ENCODE data around the gene EBF4. TPM values are rescaled to one million over a fixed set of nuclear protein-coding genes. Genes with fewer than 3 reads are reported as not detected.
A peak's percentile ranks its signal among the peaks of the same experiment; 100 is the strongest.

Gene EBF4, protein sequence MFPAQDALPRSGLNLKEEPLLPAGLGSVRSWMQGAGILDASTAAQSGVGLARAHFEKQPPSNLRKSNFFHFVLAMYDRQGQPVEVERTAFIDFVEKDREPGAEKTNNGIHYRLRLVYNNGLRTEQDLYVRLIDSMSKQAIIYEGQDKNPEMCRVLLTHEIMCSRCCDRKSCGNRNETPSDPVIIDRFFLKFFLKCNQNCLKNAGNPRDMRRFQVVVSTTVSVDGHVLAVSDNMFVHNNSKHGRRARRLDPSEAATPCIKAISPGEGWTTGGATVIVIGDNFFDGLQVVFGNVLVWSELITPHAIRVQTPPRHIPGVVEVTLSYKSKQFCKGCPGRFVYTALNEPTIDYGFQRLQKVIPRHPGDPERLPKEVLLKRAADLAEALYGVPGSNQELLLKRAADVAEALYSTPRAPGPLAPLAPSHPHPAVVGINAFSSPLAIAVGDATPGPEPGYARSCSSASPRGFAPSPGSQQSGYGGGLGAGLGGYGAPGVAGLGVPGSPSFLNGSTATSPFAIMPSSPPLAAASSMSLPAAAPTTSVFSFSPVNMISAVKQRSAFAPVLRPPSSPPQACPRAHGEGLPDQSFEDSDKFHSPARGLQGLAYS
- 10.3 and 13.2 TPM in 2 replicates for polyA plus RNA-seq
- 8.0 and 9.1 TPM in 2 replicates for polyA minus RNA-seq

DNA sequence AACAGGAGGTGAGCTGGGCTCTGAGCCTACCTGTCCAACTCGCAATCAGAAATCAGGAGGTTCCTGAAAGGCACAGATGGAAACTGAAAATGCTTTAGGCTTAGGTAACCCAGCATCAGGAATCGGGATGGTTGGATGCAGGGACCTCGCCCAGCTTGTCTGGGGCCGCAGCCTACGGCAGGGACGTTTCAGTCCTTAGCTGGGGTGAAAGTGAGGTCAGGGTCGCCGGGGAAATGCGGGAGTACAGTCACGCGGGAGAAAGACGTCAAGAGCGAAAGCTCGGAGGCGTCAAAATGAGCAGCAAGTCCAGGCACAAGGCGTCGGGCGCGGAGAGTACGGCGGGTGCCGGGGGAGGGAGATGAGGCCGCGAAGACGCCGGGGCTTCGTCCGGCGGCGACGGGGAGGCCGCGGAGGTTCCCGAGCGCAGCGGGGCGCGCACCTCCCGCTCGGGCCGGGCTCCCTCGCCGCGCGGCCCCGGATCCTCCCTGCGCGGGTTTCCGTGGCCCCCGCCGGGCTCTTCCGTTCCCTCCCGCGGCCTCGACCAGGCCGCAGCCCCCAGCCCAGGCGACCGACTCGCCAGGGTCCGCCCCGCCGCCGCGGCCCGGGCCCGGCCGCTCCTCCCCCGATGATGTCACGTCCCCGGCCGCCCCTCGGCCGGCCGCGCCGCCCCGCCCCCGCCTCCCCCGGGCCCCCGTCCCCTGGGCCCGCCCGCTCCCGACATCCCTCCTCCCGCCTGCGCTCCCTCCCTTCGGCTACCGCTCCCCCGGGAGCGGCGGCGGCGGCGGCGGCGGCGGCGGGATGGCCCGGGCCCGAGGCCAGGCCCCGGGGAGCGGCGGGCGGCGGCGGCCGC is at the start of gene EBF4:
Gene EBF4, plus strand, starts transcription at position 745 of the 850 bp plus-strand sequence. CDS start 866 bp downstream, outside the sequence.
- H3K36me3 ChIP-seq (ENCODE audit: insufficient read depth, low read length): no peaks in the 10 kb centered on the region
- peaks cover 42% of the 10 kb centered on the region for H3K27me3 ChIP-seq (ENCODE audit: insufficient read depth, low read depth, low read length)
- H3F3A ChIP-seq (ENCODE audit: insufficient read depth, low read length, poor library complexity, severe bottlenecking): no peaks in the 10 kb centered on the region
- H3K9me2 ChIP-seq (ENCODE audit: insufficient read depth, low read length): no peaks in the 10 kb centered on the region
- H3K9me3 ChIP-seq (ENCODE audit: low read length): no peaks in the 10 kb centered on the region
- H4K20me1 ChIP-seq (ENCODE audit: insufficient read depth): no peaks in the 10 kb centered on the region
- H2AFZ ChIP-seq (ENCODE audit: low read depth, low read length): peak within 1 kb of the TSS; percentile 56
- H3K4me3 ChIP-seq (ENCODE audit: low read length): peak within 1 kb of the TSS; percentile 70
- TF ChIP-seq EP300 (conservative IDR thresholded peaks at IDR 0.05; ENCODE audit: poor library complexity, severe bottlenecking) (no peak), RAD21 (conservative IDR thresholded peaks at IDR 0.05) (no peak), TAF1 (IDR thresholded peaks at IDR 0.05; ENCODE audit: low read depth) (no peak), POLR2AphosphoS5 (IDR thresholded peaks at IDR 0.05) (peak; percentile 55), EZH2 (IDR thresholded peaks at IDR 0.05; ENCODE audit: borderline replicate concordance, insufficient read depth, low read length, poor library complexity, severe bottlenecking) (no peak), MXI1 (conservative IDR thresholded peaks at IDR 0.05; ENCODE audit: poor library complexity, severe bottlenecking) (peak; percentile 16), SMC3 (conservative IDR thresholded peaks at IDR 0.05; ENCODE audit: poor library complexity) (no peak)
- TF ChIP-seq, protein P1, sequence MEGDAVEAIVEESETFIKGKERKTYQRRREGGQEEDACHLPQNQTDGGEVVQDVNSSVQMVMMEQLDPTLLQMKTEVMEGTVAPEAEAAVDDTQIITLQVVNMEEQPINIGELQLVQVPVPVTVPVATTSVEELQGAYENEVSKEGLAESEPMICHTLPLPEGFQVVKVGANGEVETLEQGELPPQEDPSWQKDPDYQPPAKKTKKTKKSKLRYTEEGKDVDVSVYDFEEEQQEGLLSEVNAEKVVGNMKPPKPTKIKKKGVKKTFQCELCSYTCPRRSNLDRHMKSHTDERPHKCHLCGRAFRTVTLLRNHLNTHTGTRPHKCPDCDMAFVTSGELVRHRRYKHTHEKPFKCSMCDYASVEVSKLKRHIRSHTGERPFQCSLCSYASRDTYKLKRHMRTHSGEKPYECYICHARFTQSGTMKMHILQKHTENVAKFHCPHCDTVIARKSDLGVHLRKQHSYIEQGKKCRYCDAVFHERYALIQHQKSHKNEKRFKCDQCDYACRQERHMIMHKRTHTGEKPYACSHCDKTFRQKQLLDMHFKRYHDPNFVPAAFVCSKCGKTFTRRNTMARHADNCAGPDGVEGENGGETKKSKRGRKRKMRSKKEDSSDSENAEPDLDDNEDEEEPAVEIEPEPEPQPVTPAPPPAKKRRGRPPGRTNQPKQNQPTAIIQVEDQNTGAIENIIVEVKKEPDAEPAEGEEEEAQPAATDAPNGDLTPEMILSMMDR (IDR thresholded peaks at IDR 0.05; ENCODE audit: poor library complexity, severe bottlenecking): no peak
- TF ChIP-seq, protein P2, sequence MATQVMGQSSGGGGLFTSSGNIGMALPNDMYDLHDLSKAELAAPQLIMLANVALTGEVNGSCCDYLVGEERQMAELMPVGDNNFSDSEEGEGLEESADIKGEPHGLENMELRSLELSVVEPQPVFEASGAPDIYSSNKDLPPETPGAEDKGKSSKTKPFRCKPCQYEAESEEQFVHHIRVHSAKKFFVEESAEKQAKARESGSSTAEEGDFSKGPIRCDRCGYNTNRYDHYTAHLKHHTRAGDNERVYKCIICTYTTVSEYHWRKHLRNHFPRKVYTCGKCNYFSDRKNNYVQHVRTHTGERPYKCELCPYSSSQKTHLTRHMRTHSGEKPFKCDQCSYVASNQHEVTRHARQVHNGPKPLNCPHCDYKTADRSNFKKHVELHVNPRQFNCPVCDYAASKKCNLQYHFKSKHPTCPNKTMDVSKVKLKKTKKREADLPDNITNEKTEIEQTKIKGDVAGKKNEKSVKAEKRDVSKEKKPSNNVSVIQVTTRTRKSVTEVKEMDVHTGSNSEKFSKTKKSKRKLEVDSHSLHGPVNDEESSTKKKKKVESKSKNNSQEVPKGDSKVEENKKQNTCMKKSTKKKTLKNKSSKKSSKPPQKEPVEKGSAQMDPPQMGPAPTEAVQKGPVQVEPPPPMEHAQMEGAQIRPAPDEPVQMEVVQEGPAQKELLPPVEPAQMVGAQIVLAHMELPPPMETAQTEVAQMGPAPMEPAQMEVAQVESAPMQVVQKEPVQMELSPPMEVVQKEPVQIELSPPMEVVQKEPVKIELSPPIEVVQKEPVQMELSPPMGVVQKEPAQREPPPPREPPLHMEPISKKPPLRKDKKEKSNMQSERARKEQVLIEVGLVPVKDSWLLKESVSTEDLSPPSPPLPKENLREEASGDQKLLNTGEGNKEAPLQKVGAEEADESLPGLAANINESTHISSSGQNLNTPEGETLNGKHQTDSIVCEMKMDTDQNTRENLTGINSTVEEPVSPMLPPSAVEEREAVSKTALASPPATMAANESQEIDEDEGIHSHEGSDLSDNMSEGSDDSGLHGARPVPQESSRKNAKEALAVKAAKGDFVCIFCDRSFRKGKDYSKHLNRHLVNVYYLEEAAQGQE (IDR thresholded peaks at IDR 0.05; ENCODE audit: borderline replicate concordance): no peak
- H3K79me2 ChIP-seq (replicated peaks; ENCODE audit: insufficient read depth, low read length): no peaks in the 10 kb centered on the region
- H3K9ac ChIP-seq (ENCODE audit: low read length): peak within 1 kb of the TSS; percentile 68
- peak within 1 kb of the TSS; percentile 6 for H3K27ac ChIP-seq (ENCODE audit: low read length)
- peak within 1 kb of the TSS; percentile 41 for H3K4me2 ChIP-seq (ENCODE audit: low read length)

DNA sequence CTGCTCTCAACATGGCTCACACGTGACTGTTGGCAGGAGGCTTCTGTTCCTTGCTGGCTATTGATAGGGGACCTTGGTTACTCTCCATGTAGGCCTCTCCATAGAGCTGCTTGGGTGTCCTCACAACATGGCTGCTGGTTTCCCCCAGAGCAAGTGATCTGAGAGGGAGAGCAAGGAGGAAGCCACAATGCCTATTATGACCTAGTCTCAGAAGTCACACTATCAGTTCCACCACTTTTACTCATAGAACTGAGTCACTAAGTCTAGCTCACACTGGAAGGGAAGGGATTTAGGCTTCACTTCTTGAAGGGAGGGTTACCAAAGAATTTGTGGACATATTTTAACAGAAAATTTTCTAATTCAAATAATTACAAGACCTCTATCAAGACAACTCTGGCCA is 48.9 kb upstream of the EBF4 start:
- no peak overlapping the region for H3K4me2 ChIP-seq (ENCODE audit: low read length)
- H3F3A ChIP-seq (ENCODE audit: insufficient read depth, low read length, poor library complexity, severe bottlenecking): no peaks in the 10 kb centered on the region
- H3K36me3 ChIP-seq (ENCODE audit: insufficient read depth, low read length): no peaks in the 10 kb centered on the region
- H4K20me1 ChIP-seq (ENCODE audit: insufficient read depth): no peaks in the 10 kb centered on the region
- H3K27ac ChIP-seq (ENCODE audit: low read length): no peak overlapping the region
- no peaks in the 10 kb centered on the region for H3K79me2 ChIP-seq (replicated peaks; ENCODE audit: insufficient read depth, low read length)
- H3K4me3 ChIP-seq (ENCODE audit: low read length): no peak overlapping the region
- no peaks in the 10 kb centered on the region for H3K9me2 ChIP-seq (ENCODE audit: insufficient read depth, low read length)
- no peaks in the 10 kb centered on the region for H3K9me3 ChIP-seq (ENCODE audit: low read length)
- H2AFZ ChIP-seq (ENCODE audit: low read depth, low read length): no peak overlapping the region
- TF ChIP-seq, protein P1 (IDR thresholded peaks at IDR 0.05; ENCODE audit: poor library complexity, severe bottlenecking): no peak
- TF ChIP-seq EZH2 (IDR thresholded peaks at IDR 0.05; ENCODE audit: borderline replicate concordance, insufficient read depth, low read length, poor library complexity, severe bottlenecking) (no peak), EP300 (conservative IDR thresholded peaks at IDR 0.05; ENCODE audit: poor library complexity, severe bottlenecking) (no peak), MXI1 (conservative IDR thresholded peaks at IDR 0.05; ENCODE audit: poor library complexity, severe bottlenecking) (no peak), POLR2AphosphoS5 (IDR thresholded peaks at IDR 0.05) (no peak), SMC3 (conservative IDR thresholded peaks at IDR 0.05; ENCODE audit: poor library complexity) (no peak), RAD21 (conservative IDR thresholded peaks at IDR 0.05) (no peak), TAF1 (IDR thresholded peaks at IDR 0.05; ENCODE audit: low read depth) (no peak)
- TF ChIP-seq, protein P2 (IDR thresholded peaks at IDR 0.05; ENCODE audit: borderline replicate concordance): no peak
- H3K27me3 ChIP-seq (ENCODE audit: insufficient read depth, low read depth, low read length): no peaks in the 10 kb centered on the region
- H3K9ac ChIP-seq (ENCODE audit: low read length): no peak overlapping the region

Data from neural cell (in vitro differentiated cells).